Lower leg skin (tissue), 4 donors: ENCODE data around the gene NAALADL2. TPM values are rescaled to one million over a fixed set of nuclear protein-coding genes. Genes with fewer than 3 reads are reported as not detected.

Source experiments
- DNase-seq, 2 donors: peaks; one replicate each; pipeline ENCODE4 v3.0.0-alpha.2; 2019; ENCODE audit warnings: low spot score in 2 of 2
- H3K4me3 ChIP-seq: fragments of 200-600 bp; sonication (generic); 2 replicates; pipeline ENCODE4 v1.5.1; 2017; ENCODE audit warnings: mild to moderate bottlenecking, low read depth; ENCODE audit not compliant: poor library complexity, severe bottlenecking
- CTCF ChIP-seq, 3 donors: fragments of 450-650 bp; IDR thresholded peaks; one replicate each; pipeline ENCODE4 v1.5.1; 2016; ENCODE audit warnings: antibody characterized with exemption in 3 of 3, mild to moderate bottlenecking in 3 of 3, moderate library complexity in 2 of 3
- POLR2A ChIP-seq, 2 donors: fragments of 450-650 bp; IDR thresholded peaks; one replicate each; pipeline ENCODE4 v1.6.1; 2016 to 2017; ENCODE audit warnings: antibody characterized with exemption in 2 of 2, mild to moderate bottlenecking in 1 of 2, moderate library complexity in 1 of 2
- WGBS, 2 donors: methylation state at CpG; one replicate each; pipeline ENCODE4 v1.1.5; 2018; 5-methylcytosine and 5-hydroxymethylcytosine counted together
- intact Hi-C: fragments of 100-400 bp; cut with DNase I; formaldehyde crosslinking; loops from one replicate; pipeline ENCODE4 v1.15.0; 2023; ENCODE audit warnings: low total_unique reads
- total RNA-seq, 4 donors: library from RNA; depleted of rRNA; stranded (reverse); fragments of >200 nt; gene quantifications; one replicate each; pipeline ENCODE4 v1.1.0, GENCODE V29; 2016

Gene NAALADL2
- total RNA-seq, 4 donors from 2014 or later: 3.6 to 8.1 (median 4.6) TPM

- peak in 1 of 2 donors; percentile 18 for DNase-seq
- intact Hi-C loops: no loop called here
- no peak overlapping the region for H3K4me3 ChIP-seq
- TF ChIP-seq POLR2A (IDR thresholded peaks at IDR 0.05) (no peak), CTCF (IDR thresholded peaks at IDR 0.05) (no peak)
- 14 to 30% methylated on average over 7 of the region's 7 CpGs for WGBS, 2 donors
Observed at GRCh38 chr3:175338775-175339535, 479.8 kb downstream of the NAALADL2 start.

DNA sequence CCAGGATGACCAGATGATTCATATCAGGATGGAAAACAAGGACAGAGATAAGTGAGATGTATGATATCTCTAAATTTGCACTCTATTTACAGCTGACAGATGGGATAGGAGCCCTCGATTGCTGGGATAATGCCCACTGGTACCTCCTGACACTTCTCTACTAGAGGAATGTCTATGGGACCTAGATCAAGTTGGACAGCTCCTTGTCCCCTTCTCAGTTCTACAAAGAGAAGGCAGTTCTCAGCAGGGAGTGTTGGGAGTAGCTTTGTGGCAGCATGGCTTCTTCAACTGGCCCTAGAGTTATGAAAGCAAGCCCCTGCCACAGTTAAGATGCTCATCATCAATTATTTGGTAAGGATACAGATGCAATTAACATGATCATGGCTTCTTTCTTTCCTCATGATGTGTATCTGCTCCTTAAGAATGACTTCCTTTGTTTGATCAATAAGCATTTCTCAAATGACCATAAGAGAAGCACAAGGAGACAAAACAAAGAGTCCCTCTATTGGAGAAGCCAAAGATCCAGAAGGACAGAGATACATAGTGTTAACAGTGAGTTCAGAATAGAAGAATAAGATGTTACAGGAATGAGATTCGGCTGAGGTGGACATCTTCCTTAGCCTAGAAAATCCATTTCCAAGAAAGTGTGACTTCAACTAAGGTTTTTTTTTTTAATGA is 481.3 kb downstream of the NAALADL2 start:
- WGBS, 2 donors: 90 to 93% methylated on average over 2 of the region's 2 CpGs
- no peak overlapping the region for H3K4me3 ChIP-seq
- TF ChIP-seq POLR2A (IDR thresholded peaks at IDR 0.05) (no peak), CTCF (IDR thresholded peaks at IDR 0.05) (no peak)
- intact Hi-C loops: no loop called here
- DNase-seq: no peak

GRCh38 chr3:175342196-175342595 is 483.1 kb downstream of the NAALADL2 start:
- no peak for TF ChIP-seq CTCF (IDR thresholded peaks at IDR 0.05)
- no peak for TF ChIP-seq POLR2A (IDR thresholded peaks at IDR 0.05)
- no peak for DNase-seq
- intact Hi-C loops: no loop called here
- H3K4me3 ChIP-seq: no peak overlapping the region
- 79 to 83% methylated on average over 3 of the region's 3 CpGs for whole genome bisulfite sequencing, 2 donors

DNA sequence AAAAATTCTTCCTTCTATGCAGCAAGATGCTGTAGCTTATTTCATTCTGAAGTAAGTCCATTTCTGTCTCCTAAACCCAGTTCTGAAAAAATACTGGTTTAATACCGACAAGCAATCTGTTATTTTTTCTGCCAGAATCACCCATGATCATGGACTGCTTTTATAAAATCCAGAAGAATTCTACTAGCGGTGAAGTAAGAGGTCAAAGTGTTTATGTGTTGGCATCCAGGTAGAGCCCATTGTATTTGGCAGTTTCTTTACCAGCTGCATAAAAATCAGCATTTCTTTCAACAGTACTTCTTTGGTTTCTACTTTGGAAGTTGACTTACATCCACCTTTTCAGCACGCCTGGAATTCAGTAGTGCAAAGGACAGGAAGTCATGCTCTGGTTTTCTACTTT is 484.8 kb downstream of the NAALADL2 start:
- intact Hi-C loops: no loop called here
- TF ChIP-seq CTCF (IDR thresholded peaks at IDR 0.05): no peak
- no peak for TF ChIP-seq POLR2A (IDR thresholded peaks at IDR 0.05)
- DNase-seq: no peak
- H3K4me3 ChIP-seq: no peak overlapping the region
- 59 to 60% methylated on average over 3 of the region's 3 CpGs for WGBS, 2 donors

DNA sequence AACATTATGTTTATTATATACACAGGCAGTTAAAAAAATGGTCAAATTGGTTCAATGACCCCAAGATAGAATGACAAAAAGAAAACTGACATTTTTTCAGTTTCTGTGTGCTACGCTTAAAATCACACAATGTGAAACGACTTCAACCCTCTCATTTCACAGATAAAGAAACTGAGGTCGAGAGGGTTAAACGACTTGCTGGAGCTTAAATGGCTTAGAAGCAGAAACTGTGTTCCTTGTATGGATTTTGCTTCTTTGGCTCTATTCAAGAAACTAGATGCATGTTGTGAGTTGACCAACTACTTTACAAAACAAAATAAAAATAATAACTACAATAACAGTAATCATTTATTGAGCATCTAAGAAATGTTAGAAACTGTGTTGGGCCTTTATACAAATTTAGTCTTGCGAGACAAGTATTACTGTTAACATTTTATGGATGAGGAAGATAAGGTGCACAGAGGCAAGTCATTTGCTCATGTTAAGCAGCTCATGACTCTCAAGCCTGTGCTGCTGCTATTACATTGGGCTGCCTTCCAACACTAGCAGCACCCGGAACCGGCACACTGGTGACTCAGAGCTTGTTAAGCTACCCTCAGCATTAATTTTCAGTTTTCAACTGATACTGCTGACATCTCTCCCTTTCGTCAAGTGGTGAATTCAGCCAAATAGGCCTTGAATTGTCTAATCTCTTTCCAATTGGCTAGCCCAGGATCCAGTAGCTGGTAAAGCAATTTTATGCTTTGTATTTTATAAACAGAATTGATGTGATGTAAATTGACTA is 487.6 kb downstream of the NAALADL2 start:
- DNase-seq: peak; percentile 60 to 87
- TF ChIP-seq CTCF (IDR thresholded peaks at IDR 0.05): no peak
- TF ChIP-seq POLR2A (IDR thresholded peaks at IDR 0.05): no peak
- WGBS, 2 donors: 55 to 56% methylated on average over 8 of the region's 8 CpGs
- intact Hi-C loops: no loop called here
- no peak overlapping the region for H3K4me3 ChIP-seq
